ENCODE measurements around the gene GPR162. TPM values are rescaled to one million over a fixed set of nuclear protein-coding genes. Genes with fewer than 3 reads are reported as not detected.

GPR162 gene
- total RNA-seq, 4 donors from 2014 or later: 0.16 to 0.31 (median 0.20) TPM; not detected in 1

DNA sequence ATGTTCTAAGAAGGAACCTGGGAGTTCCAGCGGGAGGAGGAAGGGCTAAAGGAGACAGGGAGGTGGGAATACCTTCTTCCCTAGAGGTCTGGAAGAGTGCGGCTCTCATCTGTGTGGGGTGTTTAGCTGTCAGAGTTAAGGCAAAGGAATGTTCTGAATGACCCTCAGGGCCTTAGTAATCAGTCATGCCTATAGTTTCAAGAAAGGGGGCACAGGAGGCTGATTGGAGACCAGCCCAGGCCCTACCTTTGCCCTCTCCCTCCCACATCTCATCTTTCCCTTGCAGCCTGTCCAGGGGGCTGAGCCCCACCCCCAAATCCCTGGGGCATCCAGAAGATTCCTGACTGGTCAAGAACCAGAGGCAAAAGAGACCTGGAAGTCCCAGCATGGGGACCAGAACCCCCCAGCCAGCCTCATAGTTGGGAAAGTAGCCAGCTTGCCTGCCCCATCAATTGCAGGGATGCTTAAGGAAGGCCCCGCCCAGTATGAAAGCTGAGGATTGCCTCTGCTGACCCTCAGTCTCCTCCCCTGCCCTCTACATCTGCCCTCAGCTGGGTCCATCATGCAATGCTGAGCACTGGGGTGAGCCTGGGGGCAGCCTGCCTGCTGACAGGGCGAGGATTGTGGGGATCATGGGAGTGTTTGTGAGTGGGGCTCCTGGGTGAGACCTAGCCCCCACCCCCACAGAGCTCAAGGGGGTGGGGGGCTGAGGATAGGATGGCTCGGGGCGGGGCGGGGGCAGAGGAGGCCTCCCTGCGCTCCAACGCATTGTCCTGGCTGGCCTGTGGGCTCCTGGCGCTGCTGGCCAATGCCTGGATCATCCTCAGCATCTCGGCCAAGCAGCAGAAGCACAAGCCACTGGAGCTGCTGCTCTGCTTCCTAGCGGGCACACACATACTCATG lies 1.8 kb downstream of the GPR162 start:
- ATAC-seq (no peak), DNase-seq (no peak)
- intact Hi-C loops (cut with DNase I; ENCODE audit: low total_unique reads) (no loop called here), in situ Hi-C loops (cut with MboI; ENCODE audit: low sequenced_read_pairs in 4 of 4) (no loop called here)
- peaks cover 25 to 64% (median 42%) of the 10 kb centered on the region in 3 donors for H3K27me3 ChIP-seq
- TF ChIP-seq POLR2A (IDR thresholded peaks at IDR 0.05) (no peak), CTCF (IDR thresholded peaks at IDR 0.05 in 4 of 5, conservative IDR thresholded peaks at IDR 0.05 in 1 of 5) (no peak)
- no peaks in the 10 kb centered on the region for H3K9me3 ChIP-seq
- H3K27ac ChIP-seq: no peak overlapping the region
- peaks cover 3 to 6% of the 10 kb centered on the region in 2 donors for H3K4me1 ChIP-seq
- no peak overlapping the region for H3K4me3 ChIP-seq
- H3K36me3 ChIP-seq: no peaks in the 10 kb centered on the region

- Histone ChIP-seq H3K36me3 (no peaks in the 10 kb centered on the region), H3K4me1 (peaks cover 3 to 10% of the 10 kb centered on the region in 2 donors), H3K9me3 (no peaks in the 10 kb centered on the region), H3K27ac (no peak overlapping the region), H3K4me3 (no peak overlapping the region), H3K27me3 (peaks cover 31 to 70% (median 50%) of the 10 kb centered on the region in 3 donors)
- in situ Hi-C loops (cut with MboI; ENCODE audit: low sequenced_read_pairs in 4 of 4) (no loop called here), intact Hi-C loops (cut with DNase I; ENCODE audit: low total_unique reads) (no loop called here)
- no peak for ATAC-seq
- TF ChIP-seq POLR2A (IDR thresholded peaks at IDR 0.05) (no peak), CTCF (IDR thresholded peaks at IDR 0.05 in 4 of 5, conservative IDR thresholded peaks at IDR 0.05 in 1 of 5) (no peak)
- no peak for DNase-seq
These were observed 2.6 kb downstream of the GPR162 start for GRCh38 chr12:6824085-6824775.

DNA sequence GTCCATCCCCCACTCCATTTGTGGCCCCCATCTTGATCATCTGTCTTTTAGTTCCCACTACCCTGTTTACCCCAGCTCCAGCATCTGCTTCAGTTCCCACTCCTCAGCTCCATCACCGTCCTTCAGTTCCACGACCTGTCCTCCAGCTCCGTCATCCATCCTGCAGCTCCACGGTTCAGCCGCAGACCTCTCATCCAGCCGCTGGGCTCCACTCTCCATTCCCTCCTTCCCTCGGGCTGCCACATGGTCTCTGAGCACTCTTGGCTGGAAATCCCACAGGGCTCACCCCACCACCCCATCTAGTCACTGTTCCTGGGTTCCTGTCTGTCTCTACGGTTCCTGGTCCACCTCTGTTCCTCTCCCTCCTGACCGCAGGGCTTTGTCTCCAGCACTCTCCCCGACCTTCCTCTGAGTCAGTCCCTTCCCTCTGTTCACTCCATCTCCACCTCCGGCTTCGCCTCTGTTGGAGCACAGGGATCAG lies 3.3 kb downstream of the GPR162 start:
- no peak for ATAC-seq
- no peak overlapping the region for H3K4me3 ChIP-seq
- H3K36me3 ChIP-seq: no peaks in the 10 kb centered on the region
- in situ Hi-C loops (cut with MboI; ENCODE audit: low sequenced_read_pairs in 4 of 4): no loop called here
- no peak overlapping the region for H3K27ac ChIP-seq
- no peak for DNase-seq
- H3K27me3 ChIP-seq: peaks cover 31 to 75% (median 53%) of the 10 kb centered on the region in 3 donors
- no peak for TF ChIP-seq POLR2A (IDR thresholded peaks at IDR 0.05)
- TF ChIP-seq CTCF (IDR thresholded peaks at IDR 0.05 in 4 of 5, conservative IDR thresholded peaks at IDR 0.05 in 1 of 5): no peak
- H3K9me3 ChIP-seq: no peaks in the 10 kb centered on the region
- peaks cover 3 to 11% of the 10 kb centered on the region in 2 donors for H3K4me1 ChIP-seq
- intact Hi-C loops (cut with DNase I; ENCODE audit: low total_unique reads): loop anchor here (1.0 to 5.0 kb wide), 3 partner anchors 73 to 208 kb away; partner anchors contain the start of gene MLF2

- no peaks in the 10 kb centered on the region for H3K36me3 ChIP-seq
- ATAC-seq (peak; percentile 63 to 75), DNase-seq (peak; percentile 48 to 69)
- H3K4me1 ChIP-seq: peaks cover 3 to 11% of the 10 kb centered on the region in 2 donors
- H3K9me3 ChIP-seq: no peaks in the 10 kb centered on the region
- intact Hi-C loops (cut with DNase I; ENCODE audit: low total_unique reads) (loop anchor here (1.0 to 5.0 kb wide), 4 partner anchors 47 to 208 kb away; partner anchors contain the start of gene MLF2), in situ Hi-C loops (cut with MboI; ENCODE audit: low sequenced_read_pairs in 4 of 4) (no loop called here)
- TF ChIP-seq CTCF (IDR thresholded peaks at IDR 0.05 in 4 of 5, conservative IDR thresholded peaks at IDR 0.05 in 1 of 5) (peak; percentile 62 to 85 (median 80)), POLR2A (IDR thresholded peaks at IDR 0.05) (no peak)
- no peak overlapping the region for H3K4me3 ChIP-seq
- H3K27ac ChIP-seq: no peak overlapping the region
- peaks cover 31 to 78% (median 53%) of the 10 kb centered on the region in 3 donors for H3K27me3 ChIP-seq
These were observed 3.9 kb downstream of the GPR162 start for GRCh38 chr12:6825398-6826124.

Measured in gastrocnemius medialis (tissue), 4 donors.